ENCODE measurements around the gene PKP2.
A peak's percentile ranks its signal among the peaks of the same experiment; 100 is the strongest.

PKP2 gene

GRCh38 chr12:32780071-32780470, 116.5 kb downstream of the PKP2 start:
- peaks cover 20% of the 10 kb centered on the region for H3K27me3 Mint-ChIP-seq
- H3K27ac Mint-ChIP-seq, result no peak overlapping the region
- H3K4me1 Mint-ChIP-seq (ENCODE audit: low read depth), result no peaks in the 10 kb centered on the region
- no peaks in the 10 kb centered on the region for H3K9me3 Mint-ChIP-seq
- no peak overlapping the region for H3K4me3 Mint-ChIP-seq
- H3K36me3 Mint-ChIP-seq (ENCODE audit: low read depth), result no peaks in the 10 kb centered on the region

- Mint-ChIP-seq H3K4me1 (ENCODE audit: low read depth) (no peaks in the 10 kb centered on the region), H3K36me3 (ENCODE audit: low read depth) (no peaks in the 10 kb centered on the region), H3K27me3 (peaks cover 29% of the 10 kb centered on the region), H3K9me3 (no peaks in the 10 kb centered on the region), H3K4me3 (no peak overlapping the region), H3K27ac (no peak overlapping the region)
Measured at GRCh38 chr12:32777691-32778175, 118.8 kb downstream of the PKP2 start.

DNA sequence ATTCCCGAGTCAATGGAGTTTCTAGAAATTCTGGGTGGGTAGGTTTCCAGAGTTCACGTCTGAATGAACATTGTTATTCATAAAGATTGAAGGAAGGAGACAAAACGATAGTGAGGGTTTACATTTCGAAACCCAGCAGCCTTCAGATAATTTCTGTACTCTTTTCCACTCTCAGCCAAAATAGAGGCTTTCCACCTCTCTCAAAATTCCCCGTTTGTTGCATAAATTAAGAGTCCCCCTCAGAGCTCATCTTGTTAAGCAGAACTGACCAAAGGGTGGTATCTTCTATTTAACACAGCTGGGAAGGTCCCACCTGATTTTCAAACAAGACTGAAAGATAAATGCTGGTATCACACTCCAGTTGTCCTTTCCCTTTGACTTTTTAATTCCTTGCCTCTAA, 119.4 kb downstream of the PKP2 start:
- Mint-ChIP-seq H3K4me3 (no peak overlapping the region), H3K27ac (no peak overlapping the region), H3K9me3 (no peaks in the 10 kb centered on the region), H3K27me3 (peaks cover 29% of the 10 kb centered on the region), H3K36me3 (ENCODE audit: low read depth) (no peaks in the 10 kb centered on the region), H3K4me1 (ENCODE audit: low read depth) (no peaks in the 10 kb centered on the region)

DNA sequence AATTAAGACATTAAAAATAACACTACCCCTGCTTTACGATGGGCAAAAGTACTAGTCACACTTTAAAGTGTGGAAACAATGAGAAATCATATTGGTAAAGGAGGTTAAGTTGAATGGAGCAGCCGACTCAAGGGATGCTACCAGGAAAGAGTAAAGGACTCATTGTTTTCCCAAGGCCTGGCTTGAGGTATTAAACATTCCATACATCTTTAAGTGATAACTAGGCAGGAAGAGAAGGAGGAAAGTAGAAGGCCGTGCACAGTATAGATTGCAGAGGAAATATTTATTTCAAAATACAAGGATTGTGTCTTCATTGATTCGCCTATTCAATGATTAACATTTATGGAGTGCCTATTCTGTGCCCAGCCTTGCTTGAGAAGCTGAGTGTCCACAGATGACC, 120.3 kb downstream of the PKP2 start:
- H3K27me3 Mint-ChIP-seq, result peaks cover 32% of the 10 kb centered on the region
- no peaks in the 10 kb centered on the region for H3K36me3 Mint-ChIP-seq (ENCODE audit: low read depth)
- no peak overlapping the region for H3K4me3 Mint-ChIP-seq
- no peaks in the 10 kb centered on the region for H3K9me3 Mint-ChIP-seq
- H3K4me1 Mint-ChIP-seq (ENCODE audit: low read depth), result no peaks in the 10 kb centered on the region
- H3K27ac Mint-ChIP-seq, result no peak overlapping the region

- Mint-ChIP-seq H3K4me3 (no peak overlapping the region), H3K27me3 (peaks cover 25% of the 10 kb centered on the region), H3K27ac (no peak overlapping the region), H3K9me3 (no peaks in the 10 kb centered on the region), H3K4me1 (ENCODE audit: low read depth) (no peaks in the 10 kb centered on the region), H3K36me3 (ENCODE audit: low read depth) (no peaks in the 10 kb centered on the region)
Measured at GRCh38 chr12:32773691-32774090, 122.9 kb downstream of the PKP2 start.

DNA sequence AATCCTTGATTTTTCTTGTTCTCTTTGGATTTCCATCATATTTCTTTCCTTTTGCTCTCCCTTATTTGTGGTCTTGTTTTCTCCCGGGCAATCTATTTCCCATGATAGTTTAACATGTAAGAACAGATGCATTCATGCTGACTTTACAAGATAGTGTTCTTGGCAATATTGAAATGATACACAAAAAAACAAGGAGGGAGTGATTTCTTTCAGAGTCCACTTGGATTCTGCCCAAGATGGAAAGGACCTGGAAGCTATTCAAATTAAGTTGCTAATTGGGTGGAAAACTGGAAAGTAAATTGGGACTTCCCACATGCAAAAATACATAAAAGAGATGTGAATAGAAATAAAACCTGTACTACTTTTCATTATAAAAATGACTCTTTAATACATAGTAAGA, 126.4 kb downstream of the PKP2 start:
- Mint-ChIP-seq H3K4me1 (ENCODE audit: low read depth) (no peaks in the 10 kb centered on the region), H3K27ac (no peak overlapping the region), H3K4me3 (no peak overlapping the region), H3K27me3 (peaks cover 17% of the 10 kb centered on the region), H3K9me3 (no peaks in the 10 kb centered on the region), H3K36me3 (ENCODE audit: low read depth) (no peaks in the 10 kb centered on the region)

- Mint-ChIP-seq H3K27me3 (peaks cover 13% of the 10 kb centered on the region), H3K4me3 (no peak overlapping the region), H3K4me1 (ENCODE audit: low read depth) (no peaks in the 10 kb centered on the region)
Measured at GRCh38 chr12:32768518-32768917, 128.1 kb downstream of the PKP2 start.

DNA sequence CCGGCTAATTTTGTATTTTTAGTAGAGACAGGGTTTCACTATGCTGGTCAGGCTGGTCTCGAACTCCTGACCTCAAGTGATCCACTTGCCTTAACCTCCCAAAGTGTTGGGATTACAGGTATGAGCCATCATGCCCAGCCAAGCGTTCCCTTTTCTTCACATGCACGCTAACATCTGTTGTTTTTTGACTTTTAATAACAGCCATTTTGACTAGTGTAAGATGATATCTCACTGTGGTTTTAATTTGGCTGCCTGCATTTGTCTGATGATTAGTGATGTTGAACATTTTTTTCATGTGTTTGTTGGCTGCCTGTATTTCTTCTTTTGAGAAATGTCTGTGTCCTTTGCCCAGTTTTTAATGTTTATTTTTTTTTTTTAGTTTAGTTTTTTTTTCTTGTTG, 130.7 kb downstream of the PKP2 start:
- H3K9me3 Mint-ChIP-seq, result no peaks in the 10 kb centered on the region
- no peaks in the 10 kb centered on the region for H3K36me3 Mint-ChIP-seq (ENCODE audit: low read depth)
- H3K27me3 Mint-ChIP-seq, result peaks cover 5% of the 10 kb centered on the region
- H3K4me1 Mint-ChIP-seq (ENCODE audit: low read depth), result no peaks in the 10 kb centered on the region
- H3K4me3 Mint-ChIP-seq, result no peak overlapping the region
- no peak overlapping the region for H3K27ac Mint-ChIP-seq

More at GRCh38 chr12:32768518-32768917, 128.1 kb downstream of the PKP2 start:
- Mint-ChIP-seq H3K9me3 (no peaks in the 10 kb centered on the region), H3K36me3 (ENCODE audit: low read depth) (no peaks in the 10 kb centered on the region), H3K27ac (no peak overlapping the region)

- Mint-ChIP-seq H3K4me3 (no peak overlapping the region), H3K27me3 (no peaks in the 10 kb centered on the region), H3K9me3 (no peaks in the 10 kb centered on the region), H3K27ac (no peak overlapping the region), H3K36me3 (ENCODE audit: low read depth) (no peaks in the 10 kb centered on the region), H3K4me1 (ENCODE audit: low read depth) (no peaks in the 10 kb centered on the region)
Measured at GRCh38 chr12:32761716-32762115, 134.9 kb downstream of the PKP2 start.

DNA sequence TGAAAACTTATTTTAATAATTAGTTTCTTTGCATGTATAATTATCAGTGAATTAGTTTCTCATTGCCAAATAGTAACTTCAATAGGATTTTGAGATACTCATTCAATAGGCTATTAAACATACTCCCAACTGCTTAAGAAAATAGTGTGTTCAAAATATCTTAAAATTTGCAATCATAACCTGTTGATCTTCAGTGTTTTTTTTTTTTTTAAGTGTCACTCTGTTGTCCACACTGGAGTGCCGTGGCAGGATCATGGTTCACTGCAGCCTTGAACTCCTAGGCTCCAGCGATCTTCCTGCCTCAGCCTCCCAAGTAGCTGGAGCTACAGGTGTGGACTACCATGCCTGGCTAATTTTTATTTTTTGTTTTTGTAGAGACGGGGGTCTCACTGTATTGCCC, 139.4 kb downstream of the PKP2 start:
- H3K4me1 Mint-ChIP-seq (ENCODE audit: low read depth), result peaks cover 21% of the 10 kb centered on the region
- no peaks in the 10 kb centered on the region for H3K9me3 Mint-ChIP-seq
- H3K36me3 Mint-ChIP-seq (ENCODE audit: low read depth), result peaks cover 20% of the 10 kb centered on the region
- no peaks in the 10 kb centered on the region for H3K27me3 Mint-ChIP-seq
- no peak overlapping the region for H3K4me3 Mint-ChIP-seq
- H3K27ac Mint-ChIP-seq, result no peak overlapping the region

- H3K9me3 Mint-ChIP-seq, result no peaks in the 10 kb centered on the region
- H3K4me1 Mint-ChIP-seq (ENCODE audit: low read depth), result peaks cover 21% of the 10 kb centered on the region
- H3K27me3 Mint-ChIP-seq, result no peaks in the 10 kb centered on the region
- H3K36me3 Mint-ChIP-seq (ENCODE audit: low read depth), result peaks cover 23% of the 10 kb centered on the region
- peak overlapping the region; percentile 93 for H3K27ac Mint-ChIP-seq
- H3K4me3 Mint-ChIP-seq, result peak overlapping the region; percentile 92
Measured at GRCh38 chr12:32756476-32757066, 140.0 kb downstream of the PKP2 start.

- H3K9me3 Mint-ChIP-seq, result no peaks in the 10 kb centered on the region
- H3K27me3 Mint-ChIP-seq, result no peaks in the 10 kb centered on the region
- H3K27ac Mint-ChIP-seq, result peak within 1 kb of the TSS; percentile 93
- H3K4me3 Mint-ChIP-seq, result peak within 1 kb of the TSS; percentile 92
- peaks cover 23% of the 10 kb centered on the region for H3K36me3 Mint-ChIP-seq (ENCODE audit: low read depth)
- H3K4me1 Mint-ChIP-seq (ENCODE audit: low read depth), result peaks cover 21% of the 10 kb centered on the region
Measured at GRCh38 chr12:32755654-32756475, 140.7 kb downstream of the PKP2 start, which contains the start of gene YARS2. Gene YARS2, minus strand, starts transcription at chr12:32755897. Its CDS starts 23 bp downstream, at chr12:32755874.

- Mint-ChIP-seq H3K27me3 (no peaks in the 10 kb centered on the region), H3K27ac (peak overlapping the region; percentile 93), H3K9me3 (no peaks in the 10 kb centered on the region), H3K4me3 (peak overlapping the region; percentile 92), H3K4me1 (ENCODE audit: low read depth) (peaks cover 21% of the 10 kb centered on the region), H3K36me3 (ENCODE audit: low read depth) (peaks cover 30% of the 10 kb centered on the region)
Measured at GRCh38 chr12:32755051-32755653, 141.4 kb downstream of the PKP2 start.

- H3K9me3 Mint-ChIP-seq, result no peaks in the 10 kb centered on the region
- peak overlapping the region; percentile 92 for H3K4me3 Mint-ChIP-seq
- H3K36me3 Mint-ChIP-seq (ENCODE audit: low read depth), result peaks cover 35% of the 10 kb centered on the region
- peak overlapping the region; percentile 93 for H3K27ac Mint-ChIP-seq
- H3K4me1 Mint-ChIP-seq (ENCODE audit: low read depth), result peaks cover 21% of the 10 kb centered on the region
- no peaks in the 10 kb centered on the region for H3K27me3 Mint-ChIP-seq
Measured at GRCh38 chr12:32754111-32754510, 142.5 kb downstream of the PKP2 start.

DNA sequence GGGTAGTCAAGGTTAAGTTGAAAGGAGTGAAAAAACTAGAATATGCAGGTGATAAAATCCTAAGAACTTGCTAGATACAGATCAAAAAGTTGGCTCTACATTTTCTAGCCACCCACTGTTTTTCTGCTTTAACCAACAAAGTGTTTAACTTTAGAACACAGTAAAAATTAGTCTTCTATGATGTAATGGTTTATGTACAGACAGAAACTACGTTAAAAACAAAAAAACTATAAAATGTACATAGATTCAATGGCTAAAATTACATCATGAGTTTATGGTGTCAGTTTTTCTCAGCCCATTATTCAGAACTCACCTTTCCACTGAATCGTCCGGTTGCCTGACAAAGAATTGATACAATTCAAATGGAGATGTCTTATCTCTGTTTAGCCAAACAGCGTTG, 143.0 kb downstream of the PKP2 start:
- no peaks in the 10 kb centered on the region for H3K9me3 Mint-ChIP-seq
- peak overlapping the region; percentile 93 for H3K27ac Mint-ChIP-seq
- peaks cover 40% of the 10 kb centered on the region for H3K36me3 Mint-ChIP-seq (ENCODE audit: low read depth)
- H3K4me3 Mint-ChIP-seq, result peak overlapping the region; percentile 92
- H3K27me3 Mint-ChIP-seq, result no peaks in the 10 kb centered on the region
- peaks cover 21% of the 10 kb centered on the region for H3K4me1 Mint-ChIP-seq (ENCODE audit: low read depth)
